CD4-positive, alpha-beta T cell treated with Interferon alpha-2 for 1 hour (primary cell): Measurements from ENCODE around the gene GNAQ.
A peak's percentile ranks its signal among the peaks of the same experiment; 100 is the strongest.

Experiments
- DNase-seq, 2 donors: peaks; one replicate each; pipeline ENCODE4 v3.0.0-alpha.2; 2020 to 2022

Gene GNAQ

GRCh38 chr9:78031444-78031892 lies at the start of gene GNAQ:
Gene GNAQ (minus strand): TSS chr9:78031811. CDS start chr9:78031235, 576 bp downstream.
- no peak for DNase-seq

GRCh38 chr9:78074385-78075291 lies 43.0 kb upstream of the GNAQ start:
- peak in 1 of 2 donors; percentile 39 for DNase-seq

DNA sequence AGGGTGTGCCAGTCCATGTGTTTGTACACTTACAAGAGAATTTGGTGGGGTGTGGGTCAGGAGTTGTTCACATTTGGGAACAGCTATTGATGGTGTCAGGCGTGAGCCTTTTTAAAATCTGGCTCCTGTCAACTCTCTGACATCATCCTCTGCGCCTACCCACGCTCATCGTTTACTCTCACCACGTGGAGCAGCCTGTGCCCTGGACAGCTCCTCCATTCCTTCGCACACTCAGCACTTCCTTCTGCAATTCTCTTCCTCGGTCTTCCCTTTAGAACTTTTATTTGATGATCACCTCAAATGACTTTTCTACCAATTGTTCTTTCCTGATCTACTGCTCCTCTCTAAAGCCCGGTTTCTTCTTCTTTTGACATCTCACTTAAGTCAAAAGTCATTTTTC lies 42.1 kb upstream of the GNAQ start:
- DNase-seq, result no peak

DNA sequence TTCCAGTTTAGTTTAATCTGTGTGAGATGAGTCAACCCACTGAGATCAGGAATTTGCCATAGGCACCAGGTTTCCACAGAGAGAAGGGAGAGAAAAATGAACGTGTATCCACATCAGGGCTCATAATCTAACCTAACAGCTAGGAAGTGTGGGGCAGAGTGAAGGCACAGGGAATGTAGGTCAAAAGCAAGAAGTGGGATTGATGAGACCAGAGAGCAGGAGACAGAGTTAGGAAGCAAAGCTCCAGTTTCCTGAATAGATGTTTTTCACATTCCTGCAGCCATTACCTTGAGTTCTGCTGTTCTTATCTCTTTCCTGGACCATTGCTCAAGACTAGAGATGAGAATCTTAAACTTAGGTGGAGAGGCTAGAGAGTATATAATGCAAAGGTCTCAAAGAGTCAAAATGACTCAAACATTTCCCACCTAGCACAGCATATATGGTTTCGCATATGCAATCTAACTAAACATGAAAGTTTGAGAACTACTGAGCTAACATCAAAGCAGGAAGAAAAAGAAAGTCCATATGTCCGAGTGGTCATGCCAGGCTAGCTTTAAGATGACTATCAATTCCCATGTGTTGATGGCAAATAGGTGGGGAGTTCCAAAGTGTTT lies 41.1 kb upstream of the GNAQ start:
- DNase-seq, result no peak

- DNase-seq, result no peak
Observed at GRCh38 chr9:78070521-78070920, 38.9 kb upstream of the GNAQ start.

DNA sequence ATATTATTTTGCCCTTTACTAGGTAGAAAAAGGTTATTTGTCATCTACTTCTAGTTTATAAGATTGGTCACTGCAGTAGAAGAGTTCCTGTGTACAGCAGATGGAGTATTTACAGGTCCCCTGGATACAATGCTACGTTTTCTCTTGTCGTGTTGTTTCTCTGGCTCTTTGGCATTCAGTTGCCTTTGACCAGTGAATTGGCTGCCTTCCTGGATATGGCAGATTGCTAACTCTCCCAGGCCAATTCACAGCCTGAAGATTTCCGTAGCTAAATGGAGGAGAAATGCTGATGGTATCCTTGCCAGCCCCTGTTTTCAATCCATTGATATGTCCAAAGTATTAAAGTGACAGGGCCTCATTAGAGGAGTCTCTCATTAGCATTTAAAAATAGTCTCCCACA lies 32.5 kb upstream of the GNAQ start:
- no peak for DNase-seq

DNA sequence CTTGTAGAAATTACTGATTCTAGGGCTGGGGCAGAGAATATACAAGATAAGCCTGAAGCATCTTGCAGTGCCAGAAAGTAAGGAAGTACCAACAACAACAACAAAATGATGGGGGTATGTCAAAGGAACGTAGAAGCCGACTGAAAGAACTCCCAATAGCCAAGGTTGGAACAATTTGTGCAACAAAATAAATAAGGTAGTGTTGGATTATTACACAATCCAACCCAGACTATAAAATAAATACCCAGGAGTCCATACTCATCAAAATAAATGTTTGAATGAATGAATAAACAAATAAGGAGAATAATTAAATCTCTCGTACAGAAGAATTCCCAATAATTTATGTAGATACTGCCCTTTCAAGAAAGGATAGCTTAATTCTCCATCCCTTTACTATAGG lies 31.1 kb upstream of the GNAQ start:
- DNase-seq, result no peak

- peak; percentile 47 to 66 for DNase-seq
Observed at GRCh38 chr9:78054218-78054617, 22.6 kb upstream of the GNAQ start.

DNA sequence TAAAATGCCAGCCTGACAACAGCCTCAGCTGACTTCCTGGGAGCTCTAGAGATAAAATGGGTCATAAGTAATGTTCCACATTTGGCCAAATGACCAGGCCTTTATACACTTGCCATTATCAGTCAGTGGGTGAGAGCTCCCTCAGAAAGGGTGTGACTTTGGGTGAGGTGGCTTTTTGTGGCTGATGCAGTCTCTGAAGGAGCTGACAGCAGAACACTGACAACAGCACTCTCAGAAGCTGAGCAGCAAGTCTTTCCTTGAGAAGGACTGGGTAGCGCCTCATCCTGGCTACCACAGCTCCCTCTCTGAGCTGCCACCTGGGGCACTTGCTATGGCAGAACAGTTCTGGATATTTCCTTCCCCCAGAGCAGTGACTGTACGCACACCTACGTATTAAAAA lies 22.0 kb upstream of the GNAQ start:
- no peak for DNase-seq

DNA sequence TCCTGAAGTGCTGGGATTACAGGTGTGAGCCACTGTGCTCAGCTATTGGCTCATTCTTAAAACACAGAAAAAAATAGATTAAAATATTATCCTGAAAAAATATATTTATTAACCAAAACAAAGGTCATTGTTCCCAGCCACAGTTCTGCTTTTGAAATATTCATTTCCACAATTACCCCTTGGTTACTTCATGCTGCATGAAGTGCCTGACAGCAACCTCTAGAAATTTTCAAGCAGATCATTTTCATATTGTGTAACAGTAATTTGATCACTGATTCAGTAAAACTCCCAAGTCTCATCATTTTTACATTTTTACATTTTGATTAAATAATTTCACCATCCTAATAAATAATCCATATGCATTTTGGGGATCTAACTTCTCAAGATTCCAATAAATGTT lies 18.8 kb upstream of the GNAQ start:
- DNase-seq, result no peak

- no peak for DNase-seq
Observed at GRCh38 chr9:78049484-78049883, 17.9 kb upstream of the GNAQ start.

- DNase-seq, result no peak
Observed at GRCh38 chr9:78047106-78047505, 15.5 kb upstream of the GNAQ start.

- no peak for DNase-seq
Observed at GRCh38 chr9:78046112-78046511, 14.5 kb upstream of the GNAQ start.

DNA sequence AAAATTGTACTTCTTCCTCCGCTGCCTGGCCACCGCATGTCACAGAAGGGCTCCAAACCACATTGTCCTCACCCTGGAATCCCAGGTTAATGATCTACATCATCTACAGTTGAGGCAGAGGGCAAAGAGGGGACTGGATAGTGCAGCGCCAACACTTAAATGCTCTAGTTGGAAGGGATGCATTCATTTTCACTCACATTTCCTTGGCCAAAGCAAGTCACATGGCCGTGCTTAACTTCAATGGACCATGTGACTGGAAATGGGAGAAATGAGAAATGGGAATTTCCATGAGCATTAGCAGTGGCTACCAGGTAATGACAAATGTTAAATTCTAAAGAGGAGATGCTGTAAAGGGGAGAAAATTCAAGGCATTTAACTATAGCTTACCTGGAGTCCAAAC lies 13.3 kb upstream of the GNAQ start:
- no peak for DNase-seq

DNA sequence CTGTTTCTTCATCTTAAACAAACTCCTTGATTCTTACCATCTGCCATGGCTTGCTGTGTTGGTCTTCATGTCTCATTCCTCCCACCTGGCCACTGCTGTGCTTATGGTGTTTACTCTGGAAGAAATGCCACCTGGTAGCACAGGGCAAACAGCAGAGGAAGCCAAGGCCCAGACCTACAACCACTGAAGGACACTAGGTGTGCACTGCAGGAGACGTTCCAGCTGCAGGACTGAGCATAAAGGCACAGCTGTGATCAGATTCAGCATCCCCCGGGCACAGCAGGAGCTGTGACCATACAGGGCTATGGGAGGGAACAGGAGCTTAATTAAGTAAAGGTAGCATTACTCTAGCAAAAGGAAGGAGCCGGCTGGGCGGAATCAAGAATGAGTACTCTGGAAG lies 12.6 kb upstream of the GNAQ start:
- DNase-seq, result no peak

GRCh38 chr9:78041971-78042370 lies 10.4 kb upstream of the GNAQ start:
- no peak for DNase-seq

GRCh38 chr9:78040726-78041125 lies 9.1 kb upstream of the GNAQ start:
- no peak for DNase-seq

GRCh38 chr9:78038620-78039300 lies 7.1 kb upstream of the GNAQ start:
- DNase-seq, result no peak

DNA sequence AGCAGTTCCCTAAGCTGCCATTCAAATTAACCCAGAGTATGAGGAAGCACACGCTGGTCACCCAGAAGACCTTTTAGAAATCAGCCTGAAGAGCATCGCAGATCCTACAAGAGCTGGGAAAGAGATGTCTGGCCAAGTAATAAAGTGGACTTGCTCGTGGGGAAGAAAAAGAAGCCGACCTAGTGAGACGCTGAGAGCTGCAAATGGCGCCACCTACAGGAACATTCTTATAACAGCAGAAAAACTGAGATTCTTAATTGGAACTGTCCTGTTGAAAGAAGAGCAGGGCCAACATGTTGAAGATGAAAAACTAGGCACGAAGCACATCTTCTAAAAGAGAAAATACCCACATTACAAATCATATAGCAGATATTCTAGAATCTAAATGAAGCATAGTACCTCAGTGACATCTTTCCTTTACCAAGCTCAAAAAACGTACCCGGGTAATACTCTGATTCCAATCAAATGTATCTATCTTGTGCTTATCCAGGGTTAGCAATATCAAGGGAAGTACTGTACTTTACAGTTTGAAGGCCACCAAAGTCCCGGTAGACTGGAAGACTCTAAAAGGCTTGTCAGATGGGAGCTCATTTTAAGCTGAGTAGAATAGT lies 3.9 kb upstream of the GNAQ start:
- DNase-seq, result peak; percentile 62 to 79

DNA sequence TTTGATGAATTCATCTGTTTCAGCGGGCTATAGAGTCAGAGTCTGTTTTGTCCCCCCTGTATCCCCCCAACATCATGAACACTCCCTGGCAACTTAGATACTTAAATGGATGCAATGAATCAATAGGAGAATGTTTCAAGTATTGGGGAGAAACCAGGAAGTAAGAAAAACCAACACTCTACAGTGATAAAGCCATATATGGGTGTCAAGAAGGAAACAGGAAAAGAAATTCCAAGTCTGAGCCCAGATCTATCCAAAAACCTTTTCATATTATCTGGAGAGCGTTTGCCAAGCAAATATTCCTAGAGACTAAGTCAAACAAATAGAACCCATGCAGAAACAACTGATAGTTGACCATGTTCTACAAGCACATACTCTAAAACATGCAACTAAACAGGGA lies 2.3 kb upstream of the GNAQ start:
- DNase-seq, result no peak

DNA sequence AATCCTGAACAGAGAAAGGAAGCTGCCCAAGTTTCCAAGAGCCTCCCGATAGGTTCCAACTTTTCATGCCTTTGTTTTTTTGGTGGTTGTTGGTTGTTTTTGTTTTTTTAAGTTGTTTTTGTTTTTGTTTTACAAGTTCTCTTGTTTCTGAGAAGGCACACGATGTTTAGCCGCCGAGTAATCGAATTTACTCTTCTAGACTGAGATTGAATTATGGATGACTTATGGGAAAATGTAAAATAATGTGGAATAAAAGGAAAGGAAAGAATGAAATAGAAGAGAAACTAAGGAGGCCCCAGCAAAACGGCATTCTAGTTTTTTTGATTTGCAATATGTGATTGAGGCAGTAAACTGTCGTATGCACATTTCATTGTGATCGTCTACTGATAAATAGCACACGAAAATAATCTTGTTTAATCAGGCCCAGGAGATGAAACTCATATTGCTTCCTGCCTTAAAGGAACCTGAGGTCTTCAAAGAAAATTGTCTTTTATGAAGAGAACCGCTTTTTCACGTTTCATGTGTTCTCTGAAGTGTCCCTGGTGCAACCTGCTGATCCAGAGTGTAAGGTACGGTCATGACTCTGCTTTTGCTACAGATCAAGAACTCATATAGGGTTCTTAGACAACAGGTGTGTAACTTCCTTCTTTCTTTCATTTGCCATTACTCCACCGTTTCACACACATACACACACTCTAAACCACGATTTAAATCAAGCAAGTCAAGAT lies 1.3 kb upstream of the GNAQ start:
- peak in 1 of 2 donors; percentile 54 for DNase-seq

GRCh38 chr9:78031893-78032729 lies 500 bp upstream of the GNAQ start:
- DNase-seq, result peak; percentile 74 to 81
